K562 (cell line): ENCODE results near the gene ZNF624. TPM values are rescaled to one million over a fixed set of nuclear protein-coding genes. Genes with fewer than 3 reads are reported as not detected.
A peak's percentile ranks its signal among the peaks of the same experiment; 100 is the strongest.

ENCODE experiments used
- ATAC-seq: fragments of 200-7000 bp; cut with Tn5 transposase; 3 replicates; pipeline ENCODE4 v1.9.1; 2020; ENCODE audit warnings: moderate library complexity
- BruUV-seq: library from RNA; stranded (reverse); fragments of 400-500 nt; replicated peaks from 2 replicates; lab custom pipeline; 2021; lab: Mats Ljungman, UMichigan
- CTCF ChIA-PET: fragments of 300-600 bp; formaldehyde crosslinking; extraction: SDS; loops from one replicate; lab custom pipeline; 2021; ENCODE audit warnings: low intra/inter-chr PET ratio; lab: Yijun Ruan, JAX
- POLR2A ChIA-PET: fragments of 300-600, 350-650 bp; sonication (Branson Sonifier 250); formaldehyde crosslinking; extraction: SDS; loops from one replicate; lab custom pipeline; 2021; ENCODE audit warnings: antibody characterized with exemption, inconsistent platforms; lab: Yijun Ruan, JAX
- DNase-seq, 4 experiments: peaks; one replicate each; pipeline versions ENCODE4 v3.0.0 to v3.0.0-alpha.2; 2011 to 2018; ENCODE audit warnings: low spot score in 3 of 4, mixed read lengths in 3 of 4; ENCODE audit errors: extremely low read depth in 1 of 4
- FAIRE-seq: peaks from 2 replicates; lab custom pipeline; 2011; peaks lifted over from hg19 to GRCh38; lab: Jason Lieb, UNC
- H2AFZ ChIP-seq: 2 replicates; pipeline ENCODE4 v1.6.0; 2011; ENCODE audit warnings: low read depth, low read length, control low read depth, inconsistent platforms
- H3K27ac ChIP-seq: fragments of 200-600 bp; 3 replicates; pipeline ENCODE4 v1.8.0; 2011; ENCODE audit warnings: low read depth, mild to moderate bottlenecking, control low read depth, inconsistent platforms, low read length, moderate library complexity, mixed read lengths; ENCODE audit errors: extremely low read depth
- H3K27me3 ChIP-seq, 2 experiments: fragments of 300-600 bp in 1 of 2; 2 replicates in 1 of 2; 3 replicates in 1 of 2; pipeline versions ENCODE4 v1.6.0 to v1.8.0; 2011; ENCODE audit warnings: inconsistent platforms in 2 of 2, low read length in 2 of 2, mild to moderate bottlenecking in 1 of 2, mixed read lengths in 1 of 2, moderate library complexity in 1 of 2; ENCODE audit not compliant: control insufficient read depth in 2 of 2, insufficient read depth in 2 of 2
- H3K36me3 ChIP-seq: fragments of 300-600 bp; 3 replicates; pipeline ENCODE4 v1.8.0; 2011; ENCODE audit warnings: mild to moderate bottlenecking, low read length, inconsistent platforms; ENCODE audit not compliant: control insufficient read depth, insufficient read depth
- H3K4me1 ChIP-seq, 2 experiments: fragments of 200-600 bp in 1 of 2; replicated peaks in 1 of 2; 2 replicates in 1 of 2; 3 replicates in 1 of 2; pipeline versions ENCODE4 v1.5.1 to v1.8.0; 2011; ENCODE audit warnings: inconsistent platforms in 2 of 2, low read length in 2 of 2, mild to moderate bottlenecking in 1 of 2, mixed read lengths in 1 of 2, moderate library complexity in 1 of 2; ENCODE audit not compliant: control insufficient read depth in 2 of 2, insufficient read depth in 2 of 2
- H3K4me2 ChIP-seq: 2 replicates; pipeline ENCODE4 v1.6.1; 2011; ENCODE audit warnings: low read length, control low read depth, inconsistent platforms, mixed read lengths; ENCODE audit not compliant: insufficient read depth
- H3K4me3 ChIP-seq: fragments of 200-600 bp; sonication (generic), shearing (Covaris generic); 2 replicates; pipeline ENCODE4 v1.5.1; 2016; ENCODE audit warnings: control low read depth, inconsistent platforms
- H3K79me2 ChIP-seq: fragments of 200-600 bp; 3 replicates; pipeline ENCODE4 v1.8.0; 2011; ENCODE audit warnings: low read length, inconsistent platforms; ENCODE audit not compliant: control insufficient read depth, insufficient read depth
- H3K9ac ChIP-seq, 2 experiments: 2 replicates each; pipeline versions ENCODE4 v1.6.0 to v1.6.1; 2011; ENCODE audit warnings: low read depth in 2 of 2, low read length in 2 of 2, control low read depth in 1 of 2, inconsistent platforms in 1 of 2, mild to moderate bottlenecking in 1 of 2, mixed read lengths in 1 of 2; ENCODE audit not compliant: insufficient read depth in 1 of 2
- H3K9me1 ChIP-seq: one replicate; pipeline ENCODE4 v1.6.0; 2011; ENCODE audit warnings: inconsistent platforms, mild to moderate bottlenecking, low read length, moderate library complexity; ENCODE audit not compliant: control insufficient read depth, insufficient read depth
- H3K9me3 ChIP-seq: replicated peaks from 2 replicates; pipeline ENCODE4 v1.5.1; 2011; ENCODE audit warnings: low read depth, low read length, inconsistent platforms; ENCODE audit not compliant: control insufficient read depth, insufficient read depth
- H4K20me1 ChIP-seq: replicated peaks from 2 replicates; pipeline ENCODE4 v1.6.1; 2011; ENCODE audit warnings: low read length, inconsistent platforms, mixed read lengths; ENCODE audit not compliant: control insufficient read depth, insufficient read depth
- MEF2D ChIP-seq: conservative IDR thresholded peaks from 2 replicates; pipeline ENCODE4 v1.6.1; 2016; ENCODE audit warnings: low read depth, missing genetic modification characterization, missing compliant biosample characterization
- RFX7 ChIP-seq: fragments of 250-450 bp; sonication (Bioruptor Pico); IDR thresholded peaks from 2 replicates; pipeline ENCODE4 v1.5.1; 2021; ENCODE audit warnings: mild to moderate bottlenecking
- ZNF274 ChIP-seq: IDR thresholded peaks from 2 replicates; pipeline ENCODE4 v1.6.1; 2011; ENCODE audit warnings: low read depth, mild to moderate bottlenecking, low read length, moderate library complexity, borderline replicate concordance
- WGBS: fragments of 100-300 bp; shearing (Covaris generic); methylation state at CpG from one replicate; pipeline ENCODE4 v1.1.6; 2016; ENCODE audit warnings: low coverage, mixed read lengths; ENCODE audit not compliant: insufficient coverage; ENCODE audit errors: missing lambda C conversion rate; 5-methylcytosine and 5-hydroxymethylcytosine counted together
- in situ Hi-C: fragments of 300-500 bp; cut with MboI; formaldehyde crosslinking; loops from 4 replicates; pipeline ENCODE4 v1.15.0; 2018; ENCODE audit warnings: inconsistent platforms, mixed read lengths
- intact Hi-C: fragments of 100-400 bp; cut with micrococcal nuclease; formaldehyde crosslinking; loops from 2 replicates; pipeline ENCODE4 v1.14.2; 2022
- polyA plus RNA-seq, 8 experiments: library from polyadenylated mRNA; depleted of rRNA in 4 of 8; stranded (reverse) in 5 of 8; unstranded in 3 of 8; fragments of >200 nt; fragmentation: Nextera tagmentation in 2 of 8; fragmentation: Illumina TruSeq in 1 of 8; extraction: Ambion mirVana in 2 of 8; extraction: Trizol in 1 of 8; gene quantifications; 2 replicates each; pipeline versions ENCODE4 v1.2.1 to v1.2.3, GENCODE V29; 2011 to 2014; ENCODE audit warnings: inconsistent platforms in 1 of 8, missing spikeins in 1 of 8
- total RNA-seq, 7 experiments: library from RNA; depleted of rRNA in 6 of 7; stranded (reverse); fragments of >200 nt in 6 of 7; fragmentation: Illumina TruSeq in 2 of 7; extraction: Trizol in 2 of 7; gene quantifications; 2 replicates each; pipeline versions ENCODE4 v1.2.1 to v1.2.3, GENCODE V29; 2011 to 2021; ENCODE audit warnings: low replicate concordance in 1 of 7

Gene ZNF624
- total and polyA plus RNA-seq, 9 of the 15 experiments (the other 6 are each of a cell fraction or from before 2014, with no cell fraction given), result 0.34 to 2.1 (median 1.1) TPM

GRCh38 chr17:16623282-16623681, 30.4 kb downstream of the ZNF624 start:
- H4K20me1 ChIP-seq, result no peaks in the 10 kb centered on the region
- H3K4me2 ChIP-seq, result no peak overlapping the region
- no peaks in the 10 kb centered on the region for H3K27me3 ChIP-seq
- no peak for FAIRE-seq
- H3K27ac ChIP-seq, result no peak overlapping the region
- POLR2A ChIA-PET, result no interaction called here
- no peak for DNase-seq
- H3K79me2 ChIP-seq, result no peaks in the 10 kb centered on the region
- H2AFZ ChIP-seq, result no peak overlapping the region
- TF ChIP-seq RFX7 (CRISPR knock-in tag) (no peak), ZNF274 (peak; percentile 9; the same call in 1 of the 2 replicates)
- TF ChIP-seq, all 486 proteins: peak for 1
- H3K9ac ChIP-seq, result no peak overlapping the region
- H3K9me3 ChIP-seq, result peaks cover 7% of the 10 kb centered on the region
- H3K9me1 ChIP-seq, result no peaks in the 10 kb centered on the region
- no TSS peak for BruUV-seq
- WGBS, result 53% methylated on average over 6 of the region's 6 CpGs
- H3K4me3 ChIP-seq, result no peak overlapping the region
- no peak for ATAC-seq
- CTCF ChIA-PET, result no interaction called here
- intact Hi-C loops (no loop called here), in situ Hi-C loops (no loop called here)
- H3K4me1 ChIP-seq, result no peaks in the 10 kb centered on the region
- no peaks in the 10 kb centered on the region for H3K36me3 ChIP-seq

- Histone ChIP-seq H3K36me3 (no peaks in the 10 kb centered on the region), H3K4me3 (no peak overlapping the region), H3K79me2 (no peaks in the 10 kb centered on the region), H3K27ac (no peak overlapping the region), H3K4me1 (no peaks in the 10 kb centered on the region), H3K9me1 (no peaks in the 10 kb centered on the region), H3K9ac (no peak overlapping the region), H4K20me1 (no peaks in the 10 kb centered on the region), H3K27me3 (no peaks in the 10 kb centered on the region), H3K9me3 (peaks cover 7% of the 10 kb centered on the region), H3K4me2 (no peak overlapping the region), H2AFZ (no peak overlapping the region)
- CTCF ChIA-PET, result no interaction called here
- no TSS peak for BruUV-seq
- DNase-seq (no peak), FAIRE-seq (no peak), ATAC-seq (no peak)
- TF ChIP-seq MEF2D (tag) (no peak), ZNF274 (peak; percentile 94)
- POLR2A ChIA-PET, result no interaction called here
- intact Hi-C loops (no loop called here), in situ Hi-C loops (no loop called here)
- whole genome bisulfite sequencing, result 39% methylated on average over 4 of the region's 5 CpGs
Measured at GRCh38 chr17:16622540-16623277, 30.9 kb downstream of the ZNF624 start.
